ENCODE measurements around the gene RRAS.
A peak's percentile ranks its signal among the peaks of the same experiment; 100 is the strongest.

The RRAS gene

GRCh38 chr19:49676784-49677230, 36.9 kb upstream of the RRAS start:
- DNase-seq: peak; percentile 100

GRCh38 chr19:49676136-49676783, 36.3 kb upstream of the RRAS start:
- DNase-seq: peak; percentile 86

GRCh38 chr19:49672131-49672919, 32.4 kb upstream of the RRAS start:
- DNase-seq: peak; percentile 87

- no peak for DNase-seq
Measured at GRCh38 chr19:49669516-49669915, 29.6 kb upstream of the RRAS start.

GRCh38 chr19:49667473-49667872, 27.5 kb upstream of the RRAS start:
- DNase-seq: no peak

- DNase-seq: no peak
Measured at GRCh38 chr19:49666120-49666444, 26.1 kb upstream of the RRAS start.

GRCh38 chr19:49665351-49666119, 25.6 kb upstream of the RRAS start, which contains the start of the genes BCL2L12 and IRF3:
Gene BCL2L12, plus strand, starts transcription at chr19:49665933. Its CDS starts 760 bp downstream, at chr19:49666693.
Gene IRF3, minus strand, starts transcription at chr19:49665857. Its CDS starts 1,019 bp downstream, at chr19:49664838.
- peak; percentile 100 for DNase-seq

- DNase-seq: no peak
Measured at GRCh38 chr19:49665036-49665350, 25.1 kb upstream of the RRAS start.

- DNase-seq: peak; percentile 94
Measured at GRCh38 chr19:49664171-49665035, 24.5 kb upstream of the RRAS start.

- no peak for DNase-seq
Measured at GRCh38 chr19:49663224-49663623, 23.3 kb upstream of the RRAS start.

GRCh38 chr19:49662011-49662410, 22.1 kb upstream of the RRAS start:
- no peak for DNase-seq

GRCh38 chr19:49660338-49660961, 20.5 kb upstream of the RRAS start:
- no peak for DNase-seq

GRCh38 chr19:49658566-49659442, 18.9 kb upstream of the RRAS start:
- no peak for DNase-seq

- no peak for DNase-seq
Measured at GRCh38 chr19:49658139-49658517, 18.2 kb upstream of the RRAS start.

- no peak for DNase-seq
Measured at GRCh38 chr19:49657493-49658138, 17.7 kb upstream of the RRAS start.

- DNase-seq: no peak
Measured at GRCh38 chr19:49656456-49657109, 16.6 kb upstream of the RRAS start.

- no peak for DNase-seq
Measured at GRCh38 chr19:49655570-49656455, 15.9 kb upstream of the RRAS start.

- DNase-seq: no peak
Measured at GRCh38 chr19:49654581-49654980, 14.6 kb upstream of the RRAS start.

- no peak for DNase-seq
Measured at GRCh38 chr19:49653466-49653806, 13.5 kb upstream of the RRAS start.
